GM19455 (cell line): ENCODE results near the gene FRY.
A peak's percentile ranks its signal among the peaks of the same experiment; 100 is the strongest.

Experiments used
- ATAC-seq: cut with Tn5 transposase; IDR thresholded peaks from one replicate; pipeline ENCODE4 v1.9.1; 2021; ENCODE audit not compliant: unreplicated experiment

The FRY gene

GRCh38 chr13:32210101-32210500 is 178.5 kb downstream of the FRY start:
- no peak for ATAC-seq

- ATAC-seq = no peak
Measured at GRCh38 chr13:32211813-32212212, 180.2 kb downstream of the FRY start.

- ATAC-seq = no peak
Measured at GRCh38 chr13:32212421-32212820, 180.8 kb downstream of the FRY start.

- no peak for ATAC-seq
Measured at GRCh38 chr13:32213626-32214025, 182.1 kb downstream of the FRY start.

- ATAC-seq = no peak
Measured at GRCh38 chr13:32214071-32214470, 182.5 kb downstream of the FRY start.

- no peak for ATAC-seq
Measured at GRCh38 chr13:32216281-32216680, 184.7 kb downstream of the FRY start.

GRCh38 chr13:32222046-32222676 is 190.6 kb downstream of the FRY start:
- no peak for ATAC-seq

GRCh38 chr13:32224916-32225315 is 193.3 kb downstream of the FRY start:
- no peak for ATAC-seq

GRCh38 chr13:32225481-32225931 is 193.9 kb downstream of the FRY start:
- ATAC-seq = no peak

- ATAC-seq = no peak
Measured at GRCh38 chr13:32228330-32229041, 196.9 kb downstream of the FRY start.

GRCh38 chr13:32229443-32229842 is 197.9 kb downstream of the FRY start:
- ATAC-seq = no peak

GRCh38 chr13:32232263-32232662 is 200.7 kb downstream of the FRY start:
- no peak for ATAC-seq

- ATAC-seq = no peak
Measured at GRCh38 chr13:32233062-32233461, 201.5 kb downstream of the FRY start.

GRCh38 chr13:32234914-32235313 is 203.3 kb downstream of the FRY start:
- no peak for ATAC-seq

- ATAC-seq = no peak
Measured at GRCh38 chr13:32237681-32238080, 206.1 kb downstream of the FRY start.

GRCh38 chr13:32243695-32244094 is 212.1 kb downstream of the FRY start:
- no peak for ATAC-seq

- no peak for ATAC-seq
Measured at GRCh38 chr13:32245555-32245954, 214.0 kb downstream of the FRY start.

- ATAC-seq = peak; percentile 53
Measured at GRCh38 chr13:32246468-32246867, 214.9 kb downstream of the FRY start.

- ATAC-seq = no peak
Measured at GRCh38 chr13:32247887-32248286, 216.3 kb downstream of the FRY start.

GRCh38 chr13:32248801-32249200 is 217.2 kb downstream of the FRY start:
- peak; percentile 87 for ATAC-seq

GRCh38 chr13:32252812-32253438 is 221.4 kb downstream of the FRY start:
- ATAC-seq = no peak

GRCh38 chr13:32253911-32254399 is 222.4 kb downstream of the FRY start:
- no peak for ATAC-seq
